A673 (cell line): ENCODE measurements around the gene KCNG2. TPM values are rescaled to one million over a fixed set of nuclear protein-coding genes. Genes with fewer than 3 reads are reported as not detected.

ENCODE experiments used
- BruUV-seq: library from RNA; stranded (reverse); fragments of 400-500 nt; replicated peaks from 2 replicates; lab custom pipeline; 2021; lab: Mats Ljungman, UMichigan
- CTCF ChIA-PET: fragments of 300-600 bp; sonication (Branson Sonifier 250); formaldehyde crosslinking; loops from one replicate; lab custom pipeline; 2022; ENCODE audit warnings: antibody characterized with exemption; lab: Charles Lee
- POLR2A ChIA-PET: fragments of 300-600 bp; sonication (Branson Sonifier 250); formaldehyde crosslinking; loops from one replicate; lab custom pipeline; 2022; ENCODE audit warnings: antibody characterized with exemption; ENCODE audit not compliant: low non-redundant PET; lab: Charles Lee
- DNase-seq: peaks from one replicate; pipeline ENCODE4 v3.0.0-alpha.2; 2015; ENCODE audit warnings: low spot score
- H3K27ac ChIP-seq: fragments of 200-600 bp; sonication (generic); 2 replicates; pipeline ENCODE4 v1.5.1; 2016; ENCODE audit warnings: mixed run types, low read depth, mild to moderate bottlenecking, mixed read lengths, antibody characterized with exemption, low read length; ENCODE audit not compliant: poor library complexity, severe bottlenecking
- H3K27me3 ChIP-seq: fragments of 200-600 bp; sonication (generic); replicated peaks from 2 replicates; pipeline ENCODE4 v1.6.1; 2017; ENCODE audit warnings: mixed run types, low read depth, mild to moderate bottlenecking, mixed read lengths, antibody characterized with exemption, low read length; ENCODE audit not compliant: insufficient read depth, poor library complexity
- H3K36me3 ChIP-seq: fragments of 200-600 bp; sonication (generic); 2 replicates; pipeline ENCODE4 v1.6.1; 2016; ENCODE audit warnings: mixed run types, mild to moderate bottlenecking, mixed read lengths, antibody characterized with exemption, low read length; ENCODE audit not compliant: insufficient read depth, poor library complexity, severe bottlenecking
- H3K4me1 ChIP-seq: fragments of 200-600 bp; sonication (generic); 2 replicates; pipeline ENCODE4 v1.6.1; 2017; ENCODE audit warnings: mixed run types, mild to moderate bottlenecking, mixed read lengths, antibody characterized with exemption, low read length; ENCODE audit not compliant: insufficient read depth, poor library complexity, severe bottlenecking
- H3K4me3 ChIP-seq: fragments of 200-600 bp; sonication (generic); 2 replicates; pipeline ENCODE4 v1.5.1; 2016; ENCODE audit warnings: low read depth, mixed run types, mild to moderate bottlenecking, mixed read lengths, low read length; ENCODE audit not compliant: poor library complexity, severe bottlenecking
- H3K9me3 ChIP-seq: fragments of 200-600 bp; sonication (generic); 2 replicates; pipeline ENCODE4 v1.6.1; 2016; ENCODE audit warnings: mixed run types, low read depth, mild to moderate bottlenecking, mixed read lengths, antibody characterized with exemption, low read length; ENCODE audit not compliant: poor library complexity, severe bottlenecking
- EZH2 ChIP-seq: fragments of 200-600 bp; sonication (generic); IDR thresholded peaks from 2 replicates; pipeline ENCODE4 v1.6.1; 2017; ENCODE audit warnings: borderline replicate concordance, low read depth, mild to moderate bottlenecking, mixed read lengths, antibody characterized with exemption, low read length; ENCODE audit not compliant: poor library complexity, severe bottlenecking
- intact Hi-C: fragments of 100-400 bp; cut with micrococcal nuclease; formaldehyde crosslinking; loops from one replicate; pipeline ENCODE4 v1.10.0; 2022; ENCODE audit not compliant: unreplicated experiment
- total RNA-seq: library from RNA; stranded (reverse); gene quantifications from 2 replicates; pipeline ENCODE4 v1.2.3, GENCODE V29; 2021
- TF ChIP-seq, protein P1 (sequence below): fragments of 300-800, 200-600 bp; sonication (generic); conservative IDR thresholded peaks from 2 replicates; pipeline ENCODE4 v1.5.1; 2017; ENCODE audit warnings: low read depth, mild to moderate bottlenecking, antibody characterized with exemption, low read length, moderate library complexity, mixed read lengths

Gene KCNG2
- total RNA-seq, 1 experiment from 2014 or later: not detected

DNA sequence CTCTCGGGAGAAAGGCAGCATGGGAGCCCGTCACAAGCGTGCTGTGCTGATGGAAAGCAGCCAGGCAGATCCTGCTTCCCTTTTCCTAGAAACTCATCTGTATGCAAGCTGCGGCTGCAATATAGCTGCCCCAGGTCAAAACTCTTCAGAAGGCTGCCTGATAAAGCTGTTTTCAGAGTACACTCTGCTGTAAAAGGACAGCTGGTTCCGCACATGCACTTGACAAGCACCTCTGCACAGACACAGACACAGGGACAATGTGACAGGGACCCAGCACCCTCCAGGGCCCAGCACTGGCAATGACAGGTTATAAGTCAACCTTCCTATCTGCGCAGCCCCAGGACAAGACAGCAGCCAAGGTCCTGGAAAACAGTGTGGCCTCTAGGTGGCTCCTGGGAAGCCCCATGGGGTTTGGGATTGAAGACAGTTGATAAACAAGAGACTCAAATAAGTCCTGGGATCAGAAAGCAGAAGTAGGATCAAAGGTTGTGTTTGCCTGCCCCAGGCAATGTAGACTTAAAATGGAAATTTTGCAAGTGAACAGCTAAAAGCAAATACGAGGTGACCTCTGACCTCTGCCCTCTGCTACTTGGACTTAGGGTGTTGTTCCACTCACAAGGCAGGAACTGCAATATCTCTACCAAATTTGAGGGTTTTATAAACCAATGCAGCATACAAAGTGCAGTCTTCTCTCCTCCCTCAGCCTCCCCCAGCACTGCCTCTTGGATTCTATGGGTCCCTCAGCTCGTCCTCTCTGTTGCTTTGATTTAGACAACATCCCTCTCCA is 136.8 kb downstream of the KCNG2 start:
- Histone ChIP-seq H3K4me3 (no peak overlapping the region), H3K9me3 (peaks cover 33% of the 10 kb centered on the region), H3K27ac (no peak overlapping the region), H3K4me1 (no peaks in the 10 kb centered on the region), H3K27me3 (no peaks in the 10 kb centered on the region), H3K36me3 (peaks cover 21% of the 10 kb centered on the region)
- intact Hi-C loops: no loop called here
- DNase-seq: no peak
- TF ChIP-seq EZH2: no peak
- TF ChIP-seq, protein P1, sequence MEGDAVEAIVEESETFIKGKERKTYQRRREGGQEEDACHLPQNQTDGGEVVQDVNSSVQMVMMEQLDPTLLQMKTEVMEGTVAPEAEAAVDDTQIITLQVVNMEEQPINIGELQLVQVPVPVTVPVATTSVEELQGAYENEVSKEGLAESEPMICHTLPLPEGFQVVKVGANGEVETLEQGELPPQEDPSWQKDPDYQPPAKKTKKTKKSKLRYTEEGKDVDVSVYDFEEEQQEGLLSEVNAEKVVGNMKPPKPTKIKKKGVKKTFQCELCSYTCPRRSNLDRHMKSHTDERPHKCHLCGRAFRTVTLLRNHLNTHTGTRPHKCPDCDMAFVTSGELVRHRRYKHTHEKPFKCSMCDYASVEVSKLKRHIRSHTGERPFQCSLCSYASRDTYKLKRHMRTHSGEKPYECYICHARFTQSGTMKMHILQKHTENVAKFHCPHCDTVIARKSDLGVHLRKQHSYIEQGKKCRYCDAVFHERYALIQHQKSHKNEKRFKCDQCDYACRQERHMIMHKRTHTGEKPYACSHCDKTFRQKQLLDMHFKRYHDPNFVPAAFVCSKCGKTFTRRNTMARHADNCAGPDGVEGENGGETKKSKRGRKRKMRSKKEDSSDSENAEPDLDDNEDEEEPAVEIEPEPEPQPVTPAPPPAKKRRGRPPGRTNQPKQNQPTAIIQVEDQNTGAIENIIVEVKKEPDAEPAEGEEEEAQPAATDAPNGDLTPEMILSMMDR: no peak
- POLR2A ChIA-PET: no interaction called here
- CTCF ChIA-PET: no interaction called here
- no TSS peak for BruUV-seq

DNA sequence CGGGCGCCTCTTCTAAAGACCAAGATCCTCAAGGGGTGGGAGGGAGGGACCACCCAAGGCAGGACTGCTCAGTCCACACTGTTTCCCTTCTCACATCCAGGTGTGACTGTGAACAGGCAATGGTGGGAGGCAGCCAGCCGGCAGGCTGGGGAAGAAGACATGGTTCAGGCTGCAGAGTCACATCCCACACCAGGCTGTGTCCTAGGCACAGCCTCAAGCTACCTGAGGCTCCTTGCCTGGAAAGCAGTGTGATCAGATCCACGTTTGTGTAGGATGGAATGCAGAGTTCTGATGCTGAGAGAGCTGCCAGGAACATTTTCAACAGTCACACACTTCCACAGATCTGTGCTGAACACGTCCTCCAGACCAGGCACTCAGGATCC is 137.4 kb downstream of the KCNG2 start:
- no peak for DNase-seq
- Histone ChIP-seq H3K36me3 (peaks cover 16% of the 10 kb centered on the region), H3K9me3 (peaks cover 27% of the 10 kb centered on the region), H3K4me3 (no peak overlapping the region), H3K27ac (no peak overlapping the region), H3K4me1 (no peaks in the 10 kb centered on the region), H3K27me3 (no peaks in the 10 kb centered on the region)
- TF ChIP-seq, protein P1: no peak
- no peak for TF ChIP-seq EZH2
- POLR2A ChIA-PET: no interaction called here
- BruUV-seq: no TSS peak
- intact Hi-C loops: no loop called here
- CTCF ChIA-PET: no interaction called here

DNA sequence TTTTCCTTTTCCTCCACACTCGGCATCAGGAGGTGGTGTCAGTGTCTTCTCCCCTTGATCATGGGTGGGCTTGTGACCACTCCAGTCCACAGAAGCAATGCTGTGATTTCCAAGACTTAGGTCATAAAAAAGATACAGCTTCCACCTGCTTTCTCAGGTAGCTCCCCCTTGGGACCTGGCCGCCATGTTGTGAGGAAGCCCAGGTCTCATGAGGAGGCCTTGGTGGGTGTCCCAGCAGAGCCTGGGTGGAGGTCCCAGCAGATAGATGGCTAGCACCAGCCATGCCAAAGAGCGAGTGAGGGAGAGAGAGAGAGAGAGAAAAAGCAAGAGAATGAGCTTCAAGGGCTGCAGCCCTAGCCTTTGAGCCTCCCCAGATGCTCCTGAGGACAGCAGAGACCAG is 137.8 kb downstream of the KCNG2 start:
- Histone ChIP-seq H3K27me3 (no peaks in the 10 kb centered on the region), H3K36me3 (peaks cover 16% of the 10 kb centered on the region), H3K9me3 (peaks cover 23% of the 10 kb centered on the region), H3K4me3 (no peak overlapping the region), H3K27ac (no peak overlapping the region), H3K4me1 (no peaks in the 10 kb centered on the region)
- ChIA-PET POLR2A (no interaction called here), CTCF (no interaction called here)
- no TSS peak for BruUV-seq
- DNase-seq: no peak
- intact Hi-C loops: no loop called here
- no peak for TF ChIP-seq EZH2
- TF ChIP-seq, protein P1: no peak
